Right renal pelvis (tissue), 4 donors: ENCODE results near the gene ENTPD3. TPM values are rescaled to one million over a fixed set of nuclear protein-coding genes. Genes with fewer than 3 reads are reported as not detected.

Source experiments
- DNase-seq, 4 donors: peaks; one replicate each; pipeline ENCODE4 v3.0.0-alpha.2; 2013; ENCODE audit warnings: low read depth in 4 of 4, low spot score in 3 of 4, missing footprints in 1 of 4
- polyA plus RNA-seq, 4 donors: library from polyadenylated mRNA; unstranded; fragments of 120-200 nt; gene quantifications; one replicate each; pipeline ENCODE4 v1.2.1, GENCODE V29; 2013; ENCODE audit not compliant: insufficient read length in 4 of 4

ENTPD3 gene
- polyA plus RNA-seq: 1 to 10 TPM; 1.7 to 2.6 (median 2.5) TPM

- peak in 1 of 4 donors; percentile 18 for DNase-seq
These were observed at the start of gene ENTPD3 for GRCh38 chr3:40387001-40387894. Gene ENTPD3, plus strand, starts transcription at chr3:40387184. Its CDS starts 874 bp downstream, at chr3:40388058.

GRCh38 chr3:40339871-40340270, 47.1 kb upstream of the ENTPD3 start:
- no peak for DNase-seq

GRCh38 chr3:40340541-40341170, 46.3 kb upstream of the ENTPD3 start:
- no peak for DNase-seq

- no peak for DNase-seq
These were observed 45.3 kb upstream of the ENTPD3 start for GRCh38 chr3:40341671-40342070.

GRCh38 chr3:40350529-40350928, 36.5 kb upstream of the ENTPD3 start:
- no peak for DNase-seq

GRCh38 chr3:40355410-40355809, 31.6 kb upstream of the ENTPD3 start:
- no peak for DNase-seq

- DNase-seq: no peak
These were observed 28.5 kb upstream of the ENTPD3 start for GRCh38 chr3:40358454-40358853.

GRCh38 chr3:40363674-40364073, 23.3 kb upstream of the ENTPD3 start:
- DNase-seq: no peak

GRCh38 chr3:40366203-40367162, 20.5 kb upstream of the ENTPD3 start:
- no peak for DNase-seq

GRCh38 chr3:40369716-40370115, 17.3 kb upstream of the ENTPD3 start:
- no peak for DNase-seq

GRCh38 chr3:40377822-40378221, 9.2 kb upstream of the ENTPD3 start:
- no peak for DNase-seq

GRCh38 chr3:40379674-40380306, 7.2 kb upstream of the ENTPD3 start:
- no peak for DNase-seq

- DNase-seq: no peak
These were observed 4.9 kb upstream of the ENTPD3 start for GRCh38 chr3:40381904-40382616.

- no peak for DNase-seq
These were observed 4.4 kb upstream of the ENTPD3 start for GRCh38 chr3:40382617-40382979.

- DNase-seq: no peak
These were observed 771 bp upstream of the ENTPD3 start for GRCh38 chr3:40386213-40386612.

- DNase-seq: no peak
These were observed 891 bp downstream of the ENTPD3 start for GRCh38 chr3:40387895-40388254.

GRCh38 chr3:40396406-40396805, 9.4 kb downstream of the ENTPD3 start:
- no peak for DNase-seq

- DNase-seq: no peak
These were observed 10.1 kb downstream of the ENTPD3 start for GRCh38 chr3:40397129-40397528.

GRCh38 chr3:40397912-40398311, 10.9 kb downstream of the ENTPD3 start:
- DNase-seq: no peak

GRCh38 chr3:40398346-40398745, 11.4 kb downstream of the ENTPD3 start:
- no peak for DNase-seq
